Caco-2 (cell line): ENCODE results near the gene BRINP3. TPM values are rescaled to one million over a fixed set of nuclear protein-coding genes. Genes with fewer than 3 reads are reported as not detected.

ENCODE experiments used
- BruUV-seq: library from RNA; stranded (reverse); fragments of 400-500 nt; replicated peaks from 2 replicates; lab custom pipeline; 2021; lab: Mats Ljungman, UMichigan
- CTCF ChIA-PET: fragments of 300-600 bp; sonication (Branson Sonifier 250); formaldehyde crosslinking; loops from one replicate; lab custom pipeline; 2022; ENCODE audit warnings: antibody characterized with exemption; lab: Charles Lee
- POLR2A ChIA-PET: fragments of 300-600 bp; sonication (Branson Sonifier 250); formaldehyde crosslinking; loops from one replicate; lab custom pipeline; 2022; ENCODE audit warnings: antibody characterized with exemption; lab: Charles Lee
- DNase-seq, 2 experiments: peaks; one replicate each; pipeline versions ENCODE4 v3.0.0 to v3.0.0-alpha.2; 2020 to 2022
- H3K27me3 ChIP-seq: replicated peaks from 2 replicates; pipeline ENCODE4 v1.6.0; 2011; ENCODE audit warnings: low read length; ENCODE audit not compliant: control insufficient read depth, insufficient read depth
- H3K36me3 ChIP-seq: 2 replicates; pipeline ENCODE4 v1.5.1; 2011; ENCODE audit warnings: low read length; ENCODE audit not compliant: control insufficient read depth, insufficient read depth
- H3K4me1 ChIP-seq: fragments of 250-450 bp; sonication (Bioruptor Pico); 2 replicates; pipeline ENCODE4 v1.5.1; 2020; ENCODE audit warnings: mild to moderate bottlenecking
- H3K4me3 ChIP-seq: 2 replicates; pipeline ENCODE4 v1.5.1; 2011; ENCODE audit warnings: low read depth, mild to moderate bottlenecking, control low read depth, low read length
- H3K9me3 ChIP-seq: fragments of 250-450 bp; sonication (Bioruptor Pico); 2 replicates; pipeline ENCODE4 v1.5.1; 2020; ENCODE audit warnings: mild to moderate bottlenecking, moderate library complexity
- H3K27ac Mint-ChIP-seq: one replicate; pipeline ENCODE4 v1.8.0; 2022; ENCODE audit warnings: mixed read lengths; ENCODE audit not compliant: unreplicated experiment
- H3K27me3 Mint-ChIP-seq: one replicate; pipeline ENCODE4 v1.8.0; 2022; ENCODE audit warnings: mixed read lengths; ENCODE audit not compliant: insufficient read depth, unreplicated experiment
- H3K36me3 Mint-ChIP-seq: one replicate; pipeline ENCODE4 v1.8.0; 2022; ENCODE audit warnings: mild to moderate bottlenecking, mixed read lengths; ENCODE audit not compliant: insufficient read depth, unreplicated experiment
- H3K4me1 Mint-ChIP-seq: one replicate; pipeline ENCODE4 v1.8.0; 2022; ENCODE audit warnings: low read depth, mixed read lengths; ENCODE audit not compliant: unreplicated experiment
- H3K4me3 Mint-ChIP-seq: one replicate; pipeline ENCODE4 v1.8.0; 2022; ENCODE audit warnings: mild to moderate bottlenecking, moderate library complexity, mixed read lengths; ENCODE audit not compliant: unreplicated experiment
- H3K9me3 Mint-ChIP-seq: one replicate; pipeline ENCODE4 v1.8.0; 2022; ENCODE audit warnings: mixed read lengths; ENCODE audit not compliant: unreplicated experiment
- CTCF ChIP-seq, 2 experiments: fragments of 200-600 bp in 1 of 2; IDR thresholded peaks; 1 replicate in 1 of 2; 2 replicates in 1 of 2; pipeline versions ENCODE4 v1.5.1 to v1.8.0; 2011 to 2022; ENCODE audit warnings: antibody characterized with exemption in 1 of 2, control low read depth in 1 of 2, inconsistent platforms in 1 of 2, low read depth in 1 of 2, low read length in 1 of 2, mild to moderate bottlenecking in 1 of 2, moderate library complexity in 1 of 2; ENCODE audit not compliant: insufficient read depth in 1 of 2, severe bottlenecking in 1 of 2, unreplicated experiment in 1 of 2
- intact Hi-C: fragments of 100-400 bp; cut with micrococcal nuclease; formaldehyde crosslinking; loops from one replicate; pipeline ENCODE4 v1.10.0; 2022; ENCODE audit not compliant: unreplicated experiment
- total RNA-seq: library from RNA; stranded (reverse); gene quantifications from 2 replicates; pipeline ENCODE4 v1.2.3, GENCODE V29; 2022

The BRINP3 gene
- total RNA-seq, 1 experiment from 2014 or later, result not detected

DNA sequence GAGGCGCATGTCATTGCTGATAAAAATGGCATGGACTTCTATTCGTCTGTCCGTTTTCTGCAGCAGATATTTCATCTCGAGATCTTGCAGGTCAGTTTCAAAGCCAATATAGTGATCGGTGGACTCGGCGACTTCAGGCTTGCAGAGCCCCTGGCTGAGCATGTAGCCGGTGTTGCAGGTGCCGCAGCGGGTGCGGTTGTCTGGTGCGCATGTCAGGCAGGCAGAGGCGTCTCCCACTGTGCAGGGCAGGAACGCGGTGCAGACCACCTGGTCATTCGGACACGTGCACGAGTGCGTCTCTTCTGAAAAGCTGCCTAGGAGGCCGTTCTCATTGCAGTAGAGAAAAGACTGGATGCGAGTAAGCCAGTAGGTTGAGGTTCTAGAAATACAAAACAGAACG is 378.9 kb downstream of the BRINP3 start:
- BruUV-seq, result no TSS peak
- POLR2A ChIA-PET, result no interaction called here
- Mint-ChIP-seq H3K27ac (no peak overlapping the region), H3K27me3 (no peaks in the 10 kb centered on the region), H3K36me3 (peaks cover 6% of the 10 kb centered on the region), H3K4me1 (peaks cover 6% of the 10 kb centered on the region), H3K4me3 (no peak overlapping the region), H3K9me3 (no peaks in the 10 kb centered on the region)
- no peak overlapping the region for H3K4me3 ChIP-seq
- H3K36me3 ChIP-seq, result no peaks in the 10 kb centered on the region
- no peak for TF ChIP-seq CTCF (IDR thresholded peaks at IDR 0.05; ENCODE audit: insufficient read depth in 1 of 2, low read depth in 1 of 2, low read length in 1 of 2, severe bottlenecking in 1 of 2, unreplicated experiment in 1 of 2)
- DNase-seq, result no peak
- CTCF ChIA-PET, result no interaction called here
- intact Hi-C loops, result no loop called here
- H3K9me3 ChIP-seq, result no peaks in the 10 kb centered on the region
- no peaks in the 10 kb centered on the region for H3K27me3 ChIP-seq
- peaks cover 23% of the 10 kb centered on the region for H3K4me1 ChIP-seq

GRCh38 chr1:190098107-190098506 is 379.6 kb downstream of the BRINP3 start:
- Histone ChIP-seq H3K4me3 (no peak overlapping the region), H3K9me3 (no peaks in the 10 kb centered on the region), H3K36me3 (no peaks in the 10 kb centered on the region), H3K27me3 (no peaks in the 10 kb centered on the region), H3K4me1 (peaks cover 16% of the 10 kb centered on the region)
- H3K9me3 Mint-ChIP-seq, result no peaks in the 10 kb centered on the region
- no TSS peak for BruUV-seq
- peaks cover 6% of the 10 kb centered on the region for H3K36me3 Mint-ChIP-seq
- no peaks in the 10 kb centered on the region for H3K27me3 Mint-ChIP-seq
- no peak for DNase-seq
- ChIA-PET POLR2A (no interaction called here), CTCF (no interaction called here)
- peaks cover 6% of the 10 kb centered on the region for H3K4me1 Mint-ChIP-seq
- no peak for TF ChIP-seq CTCF (IDR thresholded peaks at IDR 0.05; ENCODE audit: insufficient read depth in 1 of 2, low read depth in 1 of 2, low read length in 1 of 2, severe bottlenecking in 1 of 2, unreplicated experiment in 1 of 2)
- H3K4me3 Mint-ChIP-seq, result no peak overlapping the region
- intact Hi-C loops, result no loop called here
- no peak overlapping the region for H3K27ac Mint-ChIP-seq

GRCh38 chr1:190095596-190095995 is 382.1 kb downstream of the BRINP3 start:
- ChIA-PET POLR2A (no interaction called here), CTCF (no interaction called here)
- Mint-ChIP-seq H3K27me3 (no peaks in the 10 kb centered on the region), H3K36me3 (no peaks in the 10 kb centered on the region), H3K4me3 (no peak overlapping the region), H3K27ac (no peak overlapping the region), H3K9me3 (no peaks in the 10 kb centered on the region), H3K4me1 (no peaks in the 10 kb centered on the region)
- Histone ChIP-seq H3K36me3 (no peaks in the 10 kb centered on the region), H3K27me3 (no peaks in the 10 kb centered on the region), H3K4me3 (no peak overlapping the region), H3K4me1 (no peaks in the 10 kb centered on the region), H3K9me3 (no peaks in the 10 kb centered on the region)
- no peak for DNase-seq
- no peak for TF ChIP-seq CTCF (IDR thresholded peaks at IDR 0.05; ENCODE audit: insufficient read depth in 1 of 2, low read depth in 1 of 2, low read length in 1 of 2, severe bottlenecking in 1 of 2, unreplicated experiment in 1 of 2)
- intact Hi-C loops, result no loop called here
- no TSS peak for BruUV-seq
